ENCODE measurements around the gene PSENEN.
"Not testable (repeated sequence)": the region's sequence is repeated elsewhere in the genome, so short reads cannot be mapped to it uniquely, and the experiment has no call there.

The PSENEN gene

GRCh38 chr19:35788205-35788960, 42.9 kb downstream of the PSENEN start:
- no peak for DNase-seq (ENCODE audit: low spot score)

- DNase-seq (ENCODE audit: low spot score): no peak
Observed at GRCh38 chr19:35789195-35789977, 43.9 kb downstream of the PSENEN start.

- DNase-seq (ENCODE audit: low spot score): no peak
Observed at GRCh38 chr19:35789978-35790944, 44.8 kb downstream of the PSENEN start.

- DNase-seq (ENCODE audit: low spot score): no peak
Observed at GRCh38 chr19:35790981-35791813, 45.7 kb downstream of the PSENEN start.

- DNase-seq (ENCODE audit: low spot score): no peak
Observed at GRCh38 chr19:35791814-35792279, 46.4 kb downstream of the PSENEN start.

GRCh38 chr19:35792312-35792711, 46.9 kb downstream of the PSENEN start:
- no peak for DNase-seq (ENCODE audit: low spot score)

- DNase-seq (ENCODE audit: low spot score): no peak
Observed at GRCh38 chr19:35792888-35793287, 47.4 kb downstream of the PSENEN start.

GRCh38 chr19:35793381-35794165, 48.1 kb downstream of the PSENEN start:
- no peak for DNase-seq (ENCODE audit: low spot score)

- not testable (repeated sequence) for DNase-seq (ENCODE audit: low spot score)
Observed at GRCh38 chr19:35795564-35795963, 50.1 kb downstream of the PSENEN start.
